ENCODE data around the gene NR6A1. TPM values are rescaled to one million over a fixed set of nuclear protein-coding genes. Genes with fewer than 3 reads are reported as not detected.

Gene NR6A1
- polyA plus RNA-seq, 4 donors: 0.66 to 1.9 (median 1.3) TPM

GRCh38 chr9:124498499-124499146 is 272.5 kb downstream of the NR6A1 start:
- no peak for DNase-seq (ENCODE audit: low read depth in 4 of 4, low spot score in 2 of 4)

GRCh38 chr9:124498040-124498439 is 273.1 kb downstream of the NR6A1 start:
- no peak for DNase-seq (ENCODE audit: low read depth in 4 of 4, low spot score in 2 of 4)

GRCh38 chr9:124497441-124497840 is 273.7 kb downstream of the NR6A1 start:
- no peak for DNase-seq (ENCODE audit: low read depth in 4 of 4, low spot score in 2 of 4)

- peak in 3 of 4 donors; percentile 28 to 49 (median 43) for DNase-seq (ENCODE audit: low read depth in 4 of 4, low spot score in 2 of 4)
Observed at GRCh38 chr9:124496463-124496862, 274.6 kb downstream of the NR6A1 start.

GRCh38 chr9:124496075-124496449 is 275.0 kb downstream of the NR6A1 start:
- no peak for DNase-seq (ENCODE audit: low read depth in 4 of 4, low spot score in 2 of 4)

GRCh38 chr9:124495126-124496074 is 275.7 kb downstream of the NR6A1 start:
- DNase-seq (ENCODE audit: low read depth in 4 of 4, low spot score in 2 of 4): no peak

- no peak for DNase-seq (ENCODE audit: low read depth in 4 of 4, low spot score in 2 of 4)
Observed at GRCh38 chr9:124493794-124494479, 277.2 kb downstream of the NR6A1 start.

GRCh38 chr9:124493218-124493617 is 277.9 kb downstream of the NR6A1 start:
- no peak for DNase-seq (ENCODE audit: low read depth in 4 of 4, low spot score in 2 of 4)

- DNase-seq (ENCODE audit: low read depth in 4 of 4, low spot score in 2 of 4): no peak
Observed at GRCh38 chr9:124492818-124493217, 278.3 kb downstream of the NR6A1 start.

- no peak for DNase-seq (ENCODE audit: low read depth in 4 of 4, low spot score in 2 of 4)
Observed at GRCh38 chr9:124491049-124491975, 279.8 kb downstream of the NR6A1 start.

- no peak for DNase-seq (ENCODE audit: low read depth in 4 of 4, low spot score in 2 of 4)
Observed at GRCh38 chr9:124490004-124490403, 281.1 kb downstream of the NR6A1 start.

- DNase-seq (ENCODE audit: low read depth in 4 of 4, low spot score in 2 of 4): no peak
Observed at GRCh38 chr9:124489222-124489621, 281.9 kb downstream of the NR6A1 start.

- DNase-seq (ENCODE audit: low read depth in 4 of 4, low spot score in 2 of 4): no peak
Observed at GRCh38 chr9:124488641-124489210, 282.4 kb downstream of the NR6A1 start.

GRCh38 chr9:124487260-124488182 is 283.6 kb downstream of the NR6A1 start:
- DNase-seq (ENCODE audit: low read depth in 4 of 4, low spot score in 2 of 4): no peak

GRCh38 chr9:124486778-124487259 is 284.3 kb downstream of the NR6A1 start:
- DNase-seq (ENCODE audit: low read depth in 4 of 4, low spot score in 2 of 4): no peak

GRCh38 chr9:124485936-124486335 is 285.2 kb downstream of the NR6A1 start:
- DNase-seq (ENCODE audit: low read depth in 4 of 4, low spot score in 2 of 4): no peak

- DNase-seq (ENCODE audit: low read depth in 4 of 4, low spot score in 2 of 4): no peak
Observed at GRCh38 chr9:124485201-124485600, 285.9 kb downstream of the NR6A1 start.

GRCh38 chr9:124483481-124483880 is 287.6 kb downstream of the NR6A1 start:
- DNase-seq (ENCODE audit: low read depth in 4 of 4, low spot score in 2 of 4): no peak
